ENCODE data around the gene DAND5.

DAND5 gene

DNA sequence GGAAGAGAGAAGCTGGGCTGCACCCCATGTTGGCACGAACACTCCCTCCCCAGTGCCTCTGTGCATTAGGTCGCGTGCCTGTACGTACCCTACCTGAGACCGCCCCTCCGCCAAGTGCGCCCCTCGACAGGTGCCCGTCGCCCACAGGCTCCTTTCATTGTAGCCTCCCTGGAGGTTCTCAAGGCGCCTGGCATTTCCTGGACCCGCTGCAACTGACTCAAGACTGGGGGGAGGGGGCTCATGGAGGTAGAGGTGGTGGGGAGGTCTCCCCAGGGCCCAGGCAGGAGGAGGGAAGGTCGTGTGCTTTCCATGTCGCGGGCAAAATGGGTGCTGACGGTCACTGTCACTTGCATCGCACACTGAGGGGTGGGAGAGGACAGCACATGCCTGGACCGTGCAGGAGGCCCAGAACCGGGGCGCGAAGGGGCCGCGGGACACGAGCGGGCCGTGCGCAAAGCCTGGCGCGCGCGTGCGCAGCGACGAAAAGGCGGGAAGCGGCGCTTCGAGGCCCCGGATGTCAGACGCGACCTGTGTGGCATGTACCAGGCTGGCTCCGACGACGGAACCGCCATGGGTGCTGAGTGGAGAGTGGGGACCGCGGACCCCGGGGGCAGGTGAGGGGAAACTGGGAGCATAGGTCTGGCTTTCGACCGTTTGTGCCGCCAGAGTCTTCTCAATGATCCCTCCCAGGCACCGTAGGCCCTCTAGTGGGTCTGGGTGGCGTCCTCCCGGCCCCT, 42.4 kb downstream of the DAND5 start:
- DNase-seq = no peak

DNA sequence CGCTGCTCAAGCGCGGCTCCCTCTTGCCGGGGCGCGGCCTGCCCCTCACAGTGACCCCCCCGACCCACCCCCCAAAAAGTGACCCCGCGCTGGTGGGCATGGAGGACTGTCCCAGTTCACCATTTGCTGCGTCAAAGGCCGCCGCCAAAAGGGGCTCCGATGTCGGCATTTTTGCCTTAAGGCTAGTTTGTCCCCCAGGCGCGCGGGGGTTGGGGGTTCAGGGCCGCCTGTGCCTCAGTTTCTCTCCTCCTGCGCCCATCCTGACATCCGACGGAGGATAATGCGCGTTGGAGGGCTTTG, 43.0 kb downstream of the DAND5 start:
- no peak for DNase-seq

DNA sequence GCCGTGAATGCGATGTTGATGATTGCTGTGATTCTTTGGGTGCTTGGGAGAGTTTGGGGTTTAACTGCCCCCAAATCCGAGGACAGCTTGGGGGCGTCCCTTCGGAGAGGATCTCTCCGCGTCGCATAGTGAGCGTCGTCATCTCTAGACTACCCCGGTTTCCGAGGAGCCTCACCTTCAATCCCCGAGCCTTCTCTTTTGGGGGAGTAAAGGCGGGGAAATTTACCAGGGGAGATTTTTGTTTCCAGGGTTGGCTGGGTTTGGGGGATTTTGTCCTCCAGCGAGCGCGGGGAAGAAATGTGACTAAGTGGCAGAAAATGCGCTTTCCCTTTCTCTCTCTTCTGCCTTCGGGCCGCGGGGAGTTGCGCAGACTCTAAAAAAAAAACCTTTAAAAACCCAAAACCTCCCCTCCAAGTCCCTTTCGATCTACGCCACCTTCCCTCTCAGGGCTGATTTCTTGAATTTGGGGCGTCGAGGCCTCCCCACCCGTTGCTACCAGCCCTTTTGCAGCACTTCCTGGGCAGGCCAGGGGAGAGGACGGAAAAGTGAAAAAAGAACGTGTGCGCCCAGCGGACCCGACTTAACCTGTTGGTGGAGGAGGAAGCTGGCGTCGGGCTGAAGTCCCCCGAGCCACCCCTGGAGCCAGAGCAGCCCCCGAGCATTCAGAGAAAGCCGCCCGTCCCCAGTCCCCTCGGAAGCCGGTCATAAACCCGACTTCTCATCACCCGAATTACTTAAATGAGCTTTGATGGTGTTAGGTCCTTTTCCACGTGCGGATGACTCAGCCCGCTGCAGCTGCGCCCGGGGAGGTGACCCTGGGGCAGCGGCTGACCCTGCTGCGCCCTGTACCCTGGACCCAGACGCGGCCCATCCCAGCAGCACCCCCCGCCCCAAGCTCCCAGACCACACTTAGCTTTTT, 43.6 kb downstream of the DAND5 start:
- DNase-seq = no peak

DNA sequence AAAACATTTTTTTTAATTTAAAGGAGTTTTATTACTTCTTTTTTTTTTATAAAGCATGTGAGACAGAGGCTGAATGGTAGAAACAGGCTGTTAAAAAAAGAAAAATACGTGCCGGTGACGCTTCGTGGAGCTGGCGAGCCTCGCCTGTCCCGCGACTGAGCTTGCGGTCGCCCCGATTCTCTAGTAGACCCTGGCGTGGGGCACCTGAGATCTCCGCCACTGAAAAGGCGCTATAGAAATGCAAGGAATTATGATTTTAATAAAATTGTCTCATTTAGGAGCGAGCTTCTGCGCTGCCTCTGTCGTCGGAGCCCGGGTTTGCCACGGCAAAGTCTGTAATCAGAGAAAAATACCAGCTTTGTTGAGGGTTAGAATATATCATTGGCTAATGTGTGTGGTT, 44.3 kb downstream of the DAND5 start:
- no peak for DNase-seq

GRCh38 chr19:13014101-13014920, 44.9 kb downstream of the DAND5 start:
- DNase-seq = no peak

DNA sequence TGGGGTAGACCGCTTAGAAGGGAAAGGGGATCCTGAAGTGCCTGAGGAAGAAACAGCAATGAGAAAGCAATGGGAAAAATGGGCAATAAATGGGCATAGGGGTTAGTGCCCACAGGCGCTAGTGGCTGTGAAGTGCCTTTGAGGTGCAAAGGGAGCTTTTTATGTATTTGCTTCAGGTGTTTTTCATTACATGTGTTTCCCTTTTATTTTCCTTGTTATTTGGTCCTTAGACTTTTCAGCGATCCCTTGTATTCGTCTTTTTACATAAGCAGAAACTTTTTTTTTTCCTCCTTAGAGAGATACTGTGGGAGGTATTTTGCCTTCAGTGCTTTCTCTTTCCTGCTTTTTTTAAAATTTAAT, 45.5 kb downstream of the DAND5 start:
- no peak for DNase-seq

DNA sequence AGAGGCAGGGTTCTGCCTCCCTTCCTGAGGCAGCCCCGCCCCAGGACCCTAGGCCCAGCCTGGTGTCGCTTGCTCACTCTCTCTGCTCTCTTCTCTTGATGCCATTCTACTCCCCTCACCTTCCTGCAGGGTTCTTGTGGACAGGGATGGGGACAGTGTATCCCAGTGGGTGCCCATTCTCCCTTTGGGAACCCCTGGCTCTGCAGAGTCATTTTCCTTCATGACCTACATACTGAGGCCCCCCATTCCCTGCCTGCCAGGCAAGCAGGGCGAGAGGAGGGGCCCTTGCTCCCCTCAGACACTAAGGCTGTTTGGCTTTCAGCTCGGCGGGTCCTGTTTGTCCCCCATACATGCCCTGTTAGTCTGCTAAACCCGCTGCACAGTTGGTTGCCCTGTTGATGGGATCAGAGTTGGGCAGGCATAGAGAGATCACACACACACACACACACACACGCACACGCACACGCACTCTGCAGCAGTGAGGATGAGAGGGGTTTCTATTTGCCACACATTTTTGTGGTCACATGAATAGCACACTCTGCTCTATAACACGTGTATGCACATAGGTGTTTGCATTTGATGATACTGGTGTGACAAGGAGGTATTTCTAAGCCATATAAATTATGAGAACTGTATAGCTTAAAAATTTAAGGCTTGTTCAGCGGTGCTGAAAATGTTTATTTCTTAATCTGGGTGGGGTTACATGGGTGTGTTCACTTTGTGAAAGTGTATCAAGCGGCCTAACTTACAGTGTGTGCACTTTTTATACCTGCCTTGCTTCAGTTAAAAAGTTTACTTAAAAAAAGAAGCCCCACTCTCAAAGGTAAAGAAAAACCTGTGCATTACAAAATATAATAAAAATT, 46.2 kb downstream of the DAND5 start:
- DNase-seq = no peak

DNA sequence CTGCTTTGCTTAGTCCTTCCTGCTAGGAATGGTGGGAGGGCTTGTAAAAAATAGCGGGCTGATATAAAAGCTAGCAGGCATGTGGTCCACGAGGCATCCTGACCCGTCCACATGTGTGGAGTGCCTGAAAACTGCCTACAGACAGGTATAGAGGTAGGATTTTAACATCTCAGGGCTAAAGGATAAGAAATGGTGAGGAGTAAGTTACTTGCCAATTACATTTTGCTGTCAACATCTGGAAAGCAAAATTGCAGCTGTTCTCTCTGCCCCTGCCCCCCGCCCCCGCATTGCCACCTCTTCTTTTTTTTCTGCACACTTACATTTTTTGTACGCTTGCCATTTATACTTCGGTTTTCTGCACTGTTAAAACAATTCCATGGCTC, 46.9 kb downstream of the DAND5 start:
- no peak for DNase-seq

DNA sequence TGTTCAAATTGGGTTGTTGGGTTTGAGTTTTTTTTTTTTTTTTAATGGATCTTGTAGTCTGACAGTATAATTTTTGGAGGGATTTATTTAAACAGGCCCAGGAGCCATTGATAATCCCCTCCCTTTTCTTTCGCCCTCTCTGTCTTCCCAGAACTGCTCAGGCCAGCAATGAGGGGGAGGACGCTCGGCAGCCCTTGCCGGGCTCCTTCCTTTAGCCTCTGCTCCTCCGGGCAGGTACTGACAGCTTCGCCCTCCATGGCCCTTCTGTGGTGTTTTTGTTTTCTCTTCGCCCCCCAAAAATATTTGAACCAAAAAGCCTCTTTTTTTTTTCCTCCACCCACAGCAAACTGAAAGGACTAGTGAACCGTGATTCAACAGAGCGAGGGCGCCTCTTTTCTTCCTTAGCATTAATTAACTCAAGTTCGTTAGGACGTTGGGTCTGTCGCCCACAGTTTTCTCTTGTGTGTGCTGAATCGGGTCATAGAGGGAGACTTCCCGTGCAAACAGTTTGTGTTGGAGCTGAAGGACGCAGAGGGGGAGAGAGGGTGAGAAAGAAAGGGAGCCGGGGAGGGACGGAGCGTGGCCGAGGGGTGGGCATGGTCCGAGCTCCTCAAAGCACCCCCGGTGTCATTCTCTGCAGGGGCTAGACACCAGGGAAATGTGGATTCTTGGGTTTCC, 47.4 kb downstream of the DAND5 start:
- no peak for DNase-seq

DNA sequence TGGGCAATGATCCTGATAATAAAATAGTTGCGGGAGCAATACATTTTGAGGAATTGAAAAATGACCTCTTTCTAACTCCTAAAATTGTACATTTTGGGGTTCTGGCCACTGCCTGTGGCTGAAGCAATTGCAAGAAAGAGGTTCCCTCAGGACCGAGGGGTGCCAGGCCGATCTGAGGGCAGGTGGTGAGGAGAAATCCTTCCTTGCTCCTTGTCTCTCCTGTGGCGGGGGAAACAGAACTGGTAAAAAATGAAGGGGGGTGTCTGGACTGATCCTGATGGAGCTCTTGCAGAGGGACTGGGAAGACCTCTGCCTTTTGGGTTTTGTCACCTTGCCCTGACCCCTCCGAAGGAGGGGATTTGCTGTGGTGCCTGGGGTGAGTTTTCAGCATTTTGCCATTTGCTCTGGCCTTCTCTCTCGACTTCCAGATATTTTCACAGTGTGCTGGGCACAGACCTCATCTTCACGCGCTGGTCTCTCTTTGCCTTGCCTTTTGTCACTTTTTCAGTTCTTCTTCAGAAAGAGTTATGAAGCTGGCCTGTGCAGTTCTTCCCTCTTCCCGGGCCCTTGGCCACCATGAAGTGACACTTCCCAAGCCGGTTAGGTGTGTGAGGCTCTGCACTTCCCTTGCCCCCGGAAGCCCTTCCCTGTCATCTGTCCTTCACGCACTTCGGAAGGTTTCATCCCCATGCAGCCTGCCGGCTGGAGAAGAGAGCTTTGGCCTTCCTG, 48.1 kb downstream of the DAND5 start:
- no peak for DNase-seq

- no peak for DNase-seq
Measured at GRCh38 chr19:13018035-13018914, 48.9 kb downstream of the DAND5 start.

GRCh38 chr19:13019332-13019731, 50.0 kb downstream of the DAND5 start:
- DNase-seq = no peak

DNA sequence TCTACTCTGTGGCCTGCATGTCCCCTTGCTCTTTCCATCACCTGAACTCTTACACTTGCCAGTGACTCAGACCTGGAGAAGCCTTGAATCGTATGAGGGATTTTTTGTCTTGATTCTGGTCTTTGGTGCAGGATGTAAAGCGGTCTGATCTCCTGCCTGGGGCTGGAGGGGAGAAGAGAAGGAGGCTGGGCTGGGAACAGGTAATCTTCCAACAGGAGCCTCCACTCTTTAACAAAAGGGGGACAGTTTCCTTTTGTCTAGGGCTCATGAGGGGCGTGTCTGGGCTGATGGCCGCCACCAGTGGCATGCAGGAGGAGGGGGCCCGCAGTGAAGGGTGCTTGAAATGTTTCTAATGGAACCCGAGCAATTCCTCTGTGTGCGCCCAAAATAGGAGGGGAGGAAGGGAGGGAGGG, 50.6 kb downstream of the DAND5 start:
- no peak for DNase-seq

DNA sequence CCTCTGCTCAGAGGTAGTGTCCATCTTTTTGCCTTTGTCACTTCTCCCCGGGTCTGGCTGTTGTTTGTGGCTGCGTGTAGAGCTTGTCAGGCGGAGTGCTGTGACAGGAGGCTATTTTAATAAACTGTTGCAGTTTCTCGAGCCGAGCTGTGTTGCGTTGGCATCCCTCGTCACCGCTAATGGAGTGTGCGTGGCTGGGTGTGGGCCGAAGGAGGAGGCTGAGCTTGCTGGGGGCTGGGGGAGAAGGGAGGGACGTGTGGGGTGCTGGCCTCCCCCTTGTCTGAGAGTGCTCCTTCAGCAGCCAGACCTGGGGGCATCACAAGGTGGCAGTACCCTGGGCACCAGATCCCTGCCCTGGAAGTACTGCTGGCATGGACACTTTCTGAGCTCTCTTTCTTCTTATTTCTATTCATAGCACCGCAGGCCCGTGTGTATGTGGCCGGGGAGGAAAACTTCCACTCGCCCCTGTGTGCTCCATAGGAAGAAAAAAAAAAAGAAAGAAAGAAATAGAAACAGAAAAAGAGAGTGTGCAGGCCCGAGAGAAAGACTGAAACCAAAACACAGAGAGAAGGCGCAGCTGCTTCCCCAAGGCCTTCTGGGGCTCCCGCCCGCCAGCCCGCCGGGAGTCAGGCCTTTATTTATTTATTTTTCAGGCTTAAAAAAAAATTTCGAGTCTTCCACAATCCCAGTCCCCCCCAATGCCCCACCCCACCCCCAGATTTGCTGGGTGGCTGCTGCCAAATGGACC, 52.9 kb downstream of the DAND5 start:
- no peak for DNase-seq

- DNase-seq = peak; percentile 35
Measured at GRCh38 chr19:13022859-13023636, 53.7 kb downstream of the DAND5 start.

DNA sequence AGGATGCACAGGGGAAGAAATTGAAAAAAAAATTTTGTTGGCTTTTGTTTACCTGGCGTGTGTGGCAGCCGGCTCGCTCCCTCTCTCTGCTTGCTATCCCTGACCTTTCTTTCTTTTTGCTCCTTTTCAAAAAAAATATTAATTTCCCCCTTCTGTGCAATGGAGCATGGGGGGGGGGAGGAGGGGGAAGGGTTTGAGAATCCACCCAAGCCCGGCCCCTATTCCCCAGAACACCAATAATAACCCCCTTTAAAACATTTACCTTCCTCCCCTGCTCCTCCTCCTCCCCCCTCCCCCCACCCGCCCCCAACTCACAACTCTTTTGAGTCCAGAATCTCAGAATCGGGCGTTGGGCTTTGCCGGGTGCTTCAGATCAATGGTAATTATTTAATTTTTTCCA, 54.3 kb downstream of the DAND5 start:
- DNase-seq = no peak
